Measurements from ENCODE around the gene RPS6KA2.

GRCh38 chr6:166520905-166521834, 105.9 kb downstream of the RPS6KA2 start:
- TF ChIP-seq CTCF (IDR thresholded peaks at IDR 0.05; ENCODE audit: borderline replicate concordance, extremely low read depth, low read length, poor library complexity, severe bottlenecking) (no peak), EZH2 (IDR thresholded peaks at IDR 0.05; ENCODE audit: borderline replicate concordance, low read depth, low read length, severe bottlenecking) (no peak)
